ENCODE data around the gene LTB4R.
"Not testable (repeated sequence)": the region's sequence is repeated elsewhere in the genome, so short reads cannot be mapped to it uniquely, and the experiment has no call there.

The LTB4R gene

GRCh38 chr14:24317141-24317928 is 6.0 kb downstream of the LTB4R start:
- no peak for DNase-seq (ENCODE audit: extremely low read depth in 1 of 2, low read depth in 1 of 2)

GRCh38 chr14:24321212-24321975 is 10.1 kb downstream of the LTB4R start:
- no peak for DNase-seq (ENCODE audit: extremely low read depth in 1 of 2, low read depth in 1 of 2)

DNA sequence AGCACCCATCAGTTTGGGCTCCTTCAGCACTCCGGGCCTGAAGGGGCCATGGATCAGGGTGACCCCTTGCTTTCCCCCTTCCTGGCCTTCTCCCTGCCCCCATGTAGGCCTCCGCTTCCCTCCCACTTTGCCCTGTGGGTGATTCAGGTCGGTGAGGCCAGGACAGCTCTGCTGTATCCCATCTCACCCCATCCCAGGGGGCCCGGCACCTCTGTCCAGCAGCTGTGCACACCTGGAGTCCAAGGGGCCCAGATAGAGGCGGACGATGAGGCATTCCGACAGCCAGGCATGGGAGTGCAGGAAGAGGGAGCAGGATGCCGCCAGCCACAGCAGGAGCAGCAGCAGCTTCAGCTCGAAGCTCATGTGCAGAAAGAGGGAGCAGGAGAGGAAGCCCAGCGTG is 11.4 kb downstream of the LTB4R start:
- DNase-seq (ENCODE audit: extremely low read depth in 1 of 2, low read depth in 1 of 2) = no peak

DNA sequence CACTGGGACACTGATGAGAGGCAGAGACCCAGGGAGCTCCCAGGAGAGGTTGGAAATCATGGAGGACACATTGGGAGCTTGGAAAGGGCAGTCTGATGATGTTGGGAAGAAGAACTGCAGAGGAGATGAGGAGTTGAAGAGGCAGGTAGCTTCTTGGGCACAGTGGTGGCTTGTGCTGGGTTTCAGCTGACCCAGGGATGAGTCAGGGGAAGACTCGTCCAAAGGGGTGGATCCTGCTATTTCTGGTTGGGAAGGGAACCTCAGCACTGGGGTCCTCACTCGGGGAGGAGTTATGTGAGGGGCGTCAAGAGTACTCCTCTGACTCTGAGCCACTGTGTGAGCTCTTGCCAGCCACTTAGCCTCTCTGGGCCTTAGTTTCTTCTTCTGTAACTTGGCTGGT is 12.0 kb downstream of the LTB4R start:
- DNase-seq (ENCODE audit: extremely low read depth in 1 of 2, low read depth in 1 of 2) = no peak

DNA sequence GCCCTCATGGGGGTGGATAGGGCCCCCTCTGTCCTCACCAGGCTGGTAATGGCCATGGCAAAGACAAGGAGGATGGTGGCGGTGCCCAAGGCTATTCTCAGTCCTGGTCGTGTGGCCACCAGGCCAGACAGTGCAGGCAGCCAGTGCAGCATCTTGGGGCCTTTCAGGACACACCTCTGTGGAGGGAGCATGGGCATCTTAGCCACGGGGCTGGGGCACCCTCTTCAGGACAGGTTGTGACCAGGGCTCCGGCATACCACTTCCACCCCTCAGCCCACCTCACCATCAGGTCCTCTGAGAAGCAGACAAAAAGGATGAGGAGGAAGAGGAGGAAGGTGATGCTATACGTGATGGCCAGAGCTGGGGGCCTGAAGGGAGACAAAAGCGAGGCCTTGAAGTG is 12.7 kb downstream of the LTB4R start:
- no peak for DNase-seq (ENCODE audit: extremely low read depth in 1 of 2, low read depth in 1 of 2)

DNA sequence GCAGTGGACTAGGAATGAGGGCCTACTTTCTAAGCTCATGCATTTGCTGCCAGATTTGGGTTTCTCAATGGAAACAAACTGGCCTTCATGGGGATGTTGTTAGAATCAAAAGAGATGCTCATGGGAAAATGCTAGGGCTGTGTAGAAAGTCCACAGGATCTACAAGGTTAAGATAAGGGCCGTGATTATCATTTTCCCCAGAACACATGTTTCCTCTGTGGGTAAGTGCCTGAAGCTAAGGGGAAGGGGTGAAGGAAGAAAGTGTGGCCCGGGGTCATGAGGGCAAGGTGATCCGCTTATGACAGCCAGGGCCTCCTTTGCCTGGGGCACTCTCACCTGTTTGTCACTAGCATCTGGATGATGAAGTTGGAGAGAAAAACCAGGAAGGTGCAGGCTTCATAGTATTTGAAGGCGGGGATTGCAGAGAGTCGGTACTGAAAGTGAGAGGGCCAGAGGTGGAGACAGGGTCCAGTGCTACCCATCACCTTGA is 13.8 kb downstream of the LTB4R start:
- no peak for DNase-seq (ENCODE audit: extremely low read depth in 1 of 2, low read depth in 1 of 2)

- DNase-seq (ENCODE audit: extremely low read depth in 1 of 2, low read depth in 1 of 2) = no peak
Measured at GRCh38 chr14:24325963-24326362, 14.7 kb downstream of the LTB4R start.

- DNase-seq (ENCODE audit: extremely low read depth in 1 of 2, low read depth in 1 of 2) = no peak
Measured at GRCh38 chr14:24327303-24327702, 16.0 kb downstream of the LTB4R start.

- DNase-seq (ENCODE audit: extremely low read depth in 1 of 2, low read depth in 1 of 2) = not testable (repeated sequence)
Measured at GRCh38 chr14:24327914-24328313, 16.6 kb downstream of the LTB4R start.

- no peak for DNase-seq (ENCODE audit: extremely low read depth in 1 of 2, low read depth in 1 of 2)
Measured at GRCh38 chr14:24329073-24329663, 17.9 kb downstream of the LTB4R start.

GRCh38 chr14:24329736-24330135 is 18.4 kb downstream of the LTB4R start:
- peak; percentile 39 to 66 for DNase-seq (ENCODE audit: extremely low read depth in 1 of 2, low read depth in 1 of 2)

GRCh38 chr14:24330973-24331674 is 19.8 kb downstream of the LTB4R start:
- no peak for DNase-seq (ENCODE audit: extremely low read depth in 1 of 2, low read depth in 1 of 2)

GRCh38 chr14:24331731-24332267 is 20.5 kb downstream of the LTB4R start:
- no peak for DNase-seq (ENCODE audit: extremely low read depth in 1 of 2, low read depth in 1 of 2)

DNA sequence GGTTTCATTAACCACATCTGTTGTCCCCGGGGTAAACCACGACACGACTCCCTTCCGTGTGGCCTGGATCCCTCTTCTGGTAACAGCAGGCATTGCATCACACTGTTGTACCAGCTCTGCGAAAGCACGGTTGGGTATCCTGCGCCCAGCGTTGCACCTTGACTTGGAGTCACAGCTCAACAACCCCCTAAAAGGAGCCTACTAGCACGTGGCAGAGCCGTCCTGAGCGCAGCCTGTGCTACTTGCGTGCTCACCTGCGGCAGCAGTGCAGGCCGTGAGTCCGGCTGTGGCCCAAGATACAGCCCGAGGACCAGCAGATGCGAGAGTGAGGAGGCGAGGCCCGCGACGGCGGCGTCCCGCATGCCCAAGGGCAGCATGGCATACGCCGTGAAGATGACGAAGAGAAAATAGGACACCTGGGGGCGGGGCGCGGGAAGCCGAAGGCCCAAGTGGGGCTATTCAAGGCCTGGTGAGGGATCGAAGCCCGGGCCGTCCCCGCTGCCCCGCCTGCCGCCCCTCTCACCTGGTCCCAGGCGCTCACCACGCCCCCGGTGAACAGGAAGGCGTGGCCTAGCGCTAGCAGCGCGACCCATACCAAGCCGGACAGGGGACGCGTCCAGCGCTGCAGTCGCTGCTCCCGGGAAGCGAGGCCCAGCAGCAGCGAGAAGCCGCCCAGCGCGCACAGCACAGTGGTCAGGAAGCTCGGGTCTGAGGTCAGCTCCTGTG is 21.1 kb downstream of the LTB4R start:
- peak; percentile 51 to 79 for DNase-seq (ENCODE audit: extremely low read depth in 1 of 2, low read depth in 1 of 2)

- no peak for DNase-seq (ENCODE audit: extremely low read depth in 1 of 2, low read depth in 1 of 2)
Measured at GRCh38 chr14:24334431-24335291, 23.4 kb downstream of the LTB4R start, which contains the start of gene ADCY4. Gene ADCY4, minus strand, starts transcription at chr14:24335071. Its CDS starts 419 bp downstream, at chr14:24334652.

GRCh38 chr14:24335461-24336171 is 24.3 kb downstream of the LTB4R start:
- no peak for DNase-seq (ENCODE audit: extremely low read depth in 1 of 2, low read depth in 1 of 2)

DNA sequence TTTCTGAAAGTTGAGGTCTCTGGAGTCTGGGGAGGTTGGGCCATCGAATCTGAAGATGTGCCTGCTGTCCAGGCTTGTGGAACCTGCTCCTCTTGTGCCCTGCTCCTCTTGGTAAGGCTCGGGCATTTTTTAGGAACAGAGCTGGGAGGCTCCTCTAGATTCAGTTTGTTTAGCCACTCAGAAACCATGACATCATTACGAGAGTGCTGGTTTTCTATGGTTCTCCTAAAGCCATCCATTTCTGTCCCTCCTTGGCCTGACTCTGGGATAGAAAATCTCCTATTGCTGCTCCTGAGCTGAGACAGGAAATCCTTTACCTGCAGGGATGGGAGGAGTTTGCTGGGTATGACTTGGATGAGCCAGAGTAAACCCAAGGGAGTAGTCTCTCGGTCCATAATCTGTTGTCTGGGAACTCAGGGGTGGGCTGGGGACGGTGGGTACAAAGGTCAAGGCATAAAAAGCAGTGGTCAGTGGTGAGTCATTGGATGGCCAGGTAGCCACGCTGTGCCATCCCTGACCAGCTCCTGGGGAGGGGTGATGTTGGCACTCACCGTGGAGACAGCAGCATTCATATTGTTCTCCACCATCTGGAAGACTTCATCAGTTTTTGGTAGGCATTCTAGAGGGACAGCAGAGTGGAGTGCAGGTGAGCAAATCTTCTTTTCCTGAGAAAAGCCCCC is 26.0 kb downstream of the LTB4R start:
- no peak for DNase-seq (ENCODE audit: extremely low read depth in 1 of 2, low read depth in 1 of 2)

DNA sequence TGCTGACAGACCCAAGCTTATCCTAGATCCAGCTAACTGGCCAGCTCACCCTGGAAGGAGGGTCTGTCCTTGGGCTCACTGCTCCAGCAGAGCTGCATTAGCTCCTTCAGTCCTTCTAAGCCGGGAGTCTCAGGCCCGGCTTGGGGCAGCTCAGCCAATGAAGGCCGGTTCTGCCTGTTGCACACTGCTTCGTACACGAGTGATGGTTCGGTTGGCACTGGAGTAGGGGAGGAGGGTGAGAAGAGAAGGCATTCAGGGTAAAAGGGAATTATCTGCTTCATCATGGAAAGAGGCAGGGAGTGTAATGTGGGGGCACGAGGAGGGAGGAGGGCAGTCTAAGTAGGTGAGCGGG is 26.5 kb downstream of the LTB4R start:
- DNase-seq (ENCODE audit: extremely low read depth in 1 of 2, low read depth in 1 of 2) = no peak

Measured in stimulated activated CD8-positive, alpha-beta memory T cell treated with anti-CD3 and anti-CD28 coated beads, Interleukin-7, amount 100 ng/mL, for 48 hours (primary cell).